GM18511 (cell line): ENCODE measurements around the gene LMTK2.

Experiments used
- ATAC-seq: cut with Tn5 transposase; IDR thresholded peaks from one replicate; pipeline ENCODE4 v1.9.1; 2021; ENCODE audit warnings: mild to moderate bottlenecking, moderate library complexity; ENCODE audit not compliant: unreplicated experiment

The LMTK2 gene

GRCh38 chr7:98106647-98107312 lies at the start of gene LMTK2:
LMTK2 (plus strand) TSS chr7:98106862; CDS start chr7:98107178, 316 bp downstream.
- peak; percentile 100 for ATAC-seq

GRCh38 chr7:98057157-98057556 lies 49.5 kb upstream of the LMTK2 start:
- no peak for ATAC-seq

GRCh38 chr7:98058186-98058585 lies 48.5 kb upstream of the LMTK2 start:
- no peak for ATAC-seq

GRCh38 chr7:98064233-98064632 lies 42.4 kb upstream of the LMTK2 start:
- no peak for ATAC-seq

GRCh38 chr7:98066208-98066607 lies 40.5 kb upstream of the LMTK2 start:
- ATAC-seq, result no peak

- ATAC-seq, result no peak
These were observed 39.6 kb upstream of the LMTK2 start for GRCh38 chr7:98066934-98067507.

GRCh38 chr7:98073047-98073446 lies 33.6 kb upstream of the LMTK2 start:
- ATAC-seq, result no peak

- no peak for ATAC-seq
These were observed 30.9 kb upstream of the LMTK2 start for GRCh38 chr7:98075801-98076200.

GRCh38 chr7:98077762-98078161 lies 28.9 kb upstream of the LMTK2 start:
- no peak for ATAC-seq

GRCh38 chr7:98078197-98078870 lies 28.3 kb upstream of the LMTK2 start:
- ATAC-seq, result no peak

GRCh38 chr7:98079891-98080648 lies 26.6 kb upstream of the LMTK2 start:
- no peak for ATAC-seq

GRCh38 chr7:98081319-98081718 lies 25.3 kb upstream of the LMTK2 start:
- no peak for ATAC-seq

GRCh38 chr7:98084631-98085030 lies 22.0 kb upstream of the LMTK2 start:
- ATAC-seq, result no peak

- no peak for ATAC-seq
These were observed 21.0 kb upstream of the LMTK2 start for GRCh38 chr7:98085674-98086073.

GRCh38 chr7:98086281-98086718 lies 20.4 kb upstream of the LMTK2 start:
- no peak for ATAC-seq

GRCh38 chr7:98088109-98088508 lies 18.6 kb upstream of the LMTK2 start:
- ATAC-seq, result no peak

GRCh38 chr7:98090116-98090515 lies 16.5 kb upstream of the LMTK2 start:
- no peak for ATAC-seq

GRCh38 chr7:98091061-98091460 lies 15.6 kb upstream of the LMTK2 start:
- ATAC-seq, result no peak

- no peak for ATAC-seq
These were observed 15.1 kb upstream of the LMTK2 start for GRCh38 chr7:98091523-98091922.

GRCh38 chr7:98097042-98097645 lies 9.5 kb upstream of the LMTK2 start:
- no peak for ATAC-seq

- no peak for ATAC-seq
These were observed 6.6 kb upstream of the LMTK2 start for GRCh38 chr7:98100088-98100487.
